ENCODE data around the gene UNKL.

UNKL gene

GRCh38 chr16:1432388-1433262 is 18.1 kb upstream of the UNKL start:
- in situ Hi-C loops (cut with MboI; ENCODE audit: low sequenced_read_pairs), result no loop called here

- in situ Hi-C loops (cut with MboI; ENCODE audit: low sequenced_read_pairs), result no loop called here
Measured at GRCh38 chr16:1431497-1432270, 17.2 kb upstream of the UNKL start.

- in situ Hi-C loops (cut with MboI; ENCODE audit: low sequenced_read_pairs), result no loop called here
Measured at GRCh38 chr16:1430759-1431496, 16.4 kb upstream of the UNKL start, which contains the start of gene PERCC1. TSS of gene PERCC1 (plus strand) at chr16:1431078. CDS start at chr16:1432594, 1,516 bp downstream.

GRCh38 chr16:1430214-1430758 is 15.8 kb upstream of the UNKL start:
- in situ Hi-C loops (cut with MboI; ENCODE audit: low sequenced_read_pairs), result no loop called here

- in situ Hi-C loops (cut with MboI; ENCODE audit: low sequenced_read_pairs), result no loop called here
Measured at GRCh38 chr16:1429631-1430030, 15.1 kb upstream of the UNKL start.

GRCh38 chr16:1429012-1429411 is 14.5 kb upstream of the UNKL start:
- in situ Hi-C loops (cut with MboI; ENCODE audit: low sequenced_read_pairs), result no loop called here

- in situ Hi-C loops (cut with MboI; ENCODE audit: low sequenced_read_pairs), result no loop called here
Measured at GRCh38 chr16:1428511-1428910, 14.0 kb upstream of the UNKL start.

- in situ Hi-C loops (cut with MboI; ENCODE audit: low sequenced_read_pairs), result no loop called here
Measured at GRCh38 chr16:1427473-1428461, 13.3 kb upstream of the UNKL start.

- in situ Hi-C loops (cut with MboI; ENCODE audit: low sequenced_read_pairs), result no loop called here
Measured at GRCh38 chr16:1426734-1427471, 12.4 kb upstream of the UNKL start.

GRCh38 chr16:1425616-1426370 is 11.3 kb upstream of the UNKL start:
- in situ Hi-C loops (cut with MboI; ENCODE audit: low sequenced_read_pairs), result no loop called here

GRCh38 chr16:1424028-1424427 is 9.5 kb upstream of the UNKL start:
- in situ Hi-C loops (cut with MboI; ENCODE audit: low sequenced_read_pairs), result no loop called here

GRCh38 chr16:1422076-1422475 is 7.6 kb upstream of the UNKL start:
- in situ Hi-C loops (cut with MboI; ENCODE audit: low sequenced_read_pairs), result no loop called here

GRCh38 chr16:1420111-1420539 is 5.6 kb upstream of the UNKL start:
- in situ Hi-C loops (cut with MboI; ENCODE audit: low sequenced_read_pairs), result no loop called here

GRCh38 chr16:1416521-1416941 is 2.0 kb upstream of the UNKL start:
- in situ Hi-C loops (cut with MboI; ENCODE audit: low sequenced_read_pairs), result no loop called here

- in situ Hi-C loops (cut with MboI; ENCODE audit: low sequenced_read_pairs), result no loop called here
Measured at GRCh38 chr16:1413684-1414531, 596 bp downstream of the UNKL start.

- in situ Hi-C loops (cut with MboI; ENCODE audit: low sequenced_read_pairs), result no loop called here
Measured at GRCh38 chr16:1412847-1413246, 1.7 kb downstream of the UNKL start.

- in situ Hi-C loops (cut with MboI; ENCODE audit: low sequenced_read_pairs), result no loop called here
Measured at GRCh38 chr16:1408171-1408837, 6.2 kb downstream of the UNKL start.

All from HL-60/S4 treated with retinoic acid at 250 ng/mL for 4 days and 3 days (cell line).